ENCODE data around the gene USP3. TPM values are rescaled to one million over a fixed set of nuclear protein-coding genes. Genes with fewer than 3 reads are reported as not detected.

The USP3 gene
- total RNA-seq, 3 donors from 2014 or later, result 65.6 to 101 (median 67.3) TPM

DNA sequence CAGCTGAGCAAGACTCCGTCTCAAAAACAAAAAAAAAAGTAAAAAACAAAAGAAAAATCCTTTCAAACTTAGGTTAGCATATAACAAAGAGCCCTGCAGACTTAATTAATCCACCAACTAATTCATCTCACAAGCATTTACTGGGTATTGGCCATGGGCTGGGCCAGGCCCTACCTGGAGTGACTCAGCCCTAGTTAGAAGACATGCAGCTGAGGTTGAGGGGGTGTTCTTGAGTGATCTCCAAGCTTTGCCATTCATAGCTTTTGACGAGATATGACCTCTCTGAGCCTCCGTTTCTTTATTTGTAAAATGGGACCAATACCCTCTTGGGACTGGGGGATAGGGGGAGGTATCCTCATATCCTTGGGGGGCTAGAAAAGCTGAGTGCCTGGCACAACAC lies 100.6 kb downstream of the USP3 start:
- H3K9me3 ChIP-seq, result no peaks in the 10 kb centered on the region
- no peak for DNase-seq
- intact Hi-C loops (cut with DNase I, micrococcal nuclease), result no loop called here
- no peak overlapping the region for H3K4me3 ChIP-seq
- peaks cover 3% of the 10 kb centered on the region for H3K4me1 ChIP-seq (ENCODE audit: low read depth)
- no peaks in the 10 kb centered on the region for H3K36me3 ChIP-seq (ENCODE audit: low read depth)
- TF ChIP-seq, protein P1, sequence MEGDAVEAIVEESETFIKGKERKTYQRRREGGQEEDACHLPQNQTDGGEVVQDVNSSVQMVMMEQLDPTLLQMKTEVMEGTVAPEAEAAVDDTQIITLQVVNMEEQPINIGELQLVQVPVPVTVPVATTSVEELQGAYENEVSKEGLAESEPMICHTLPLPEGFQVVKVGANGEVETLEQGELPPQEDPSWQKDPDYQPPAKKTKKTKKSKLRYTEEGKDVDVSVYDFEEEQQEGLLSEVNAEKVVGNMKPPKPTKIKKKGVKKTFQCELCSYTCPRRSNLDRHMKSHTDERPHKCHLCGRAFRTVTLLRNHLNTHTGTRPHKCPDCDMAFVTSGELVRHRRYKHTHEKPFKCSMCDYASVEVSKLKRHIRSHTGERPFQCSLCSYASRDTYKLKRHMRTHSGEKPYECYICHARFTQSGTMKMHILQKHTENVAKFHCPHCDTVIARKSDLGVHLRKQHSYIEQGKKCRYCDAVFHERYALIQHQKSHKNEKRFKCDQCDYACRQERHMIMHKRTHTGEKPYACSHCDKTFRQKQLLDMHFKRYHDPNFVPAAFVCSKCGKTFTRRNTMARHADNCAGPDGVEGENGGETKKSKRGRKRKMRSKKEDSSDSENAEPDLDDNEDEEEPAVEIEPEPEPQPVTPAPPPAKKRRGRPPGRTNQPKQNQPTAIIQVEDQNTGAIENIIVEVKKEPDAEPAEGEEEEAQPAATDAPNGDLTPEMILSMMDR (IDR thresholded peaks at IDR 0.05), result no peak
- ATAC-seq, result no peak

DNA sequence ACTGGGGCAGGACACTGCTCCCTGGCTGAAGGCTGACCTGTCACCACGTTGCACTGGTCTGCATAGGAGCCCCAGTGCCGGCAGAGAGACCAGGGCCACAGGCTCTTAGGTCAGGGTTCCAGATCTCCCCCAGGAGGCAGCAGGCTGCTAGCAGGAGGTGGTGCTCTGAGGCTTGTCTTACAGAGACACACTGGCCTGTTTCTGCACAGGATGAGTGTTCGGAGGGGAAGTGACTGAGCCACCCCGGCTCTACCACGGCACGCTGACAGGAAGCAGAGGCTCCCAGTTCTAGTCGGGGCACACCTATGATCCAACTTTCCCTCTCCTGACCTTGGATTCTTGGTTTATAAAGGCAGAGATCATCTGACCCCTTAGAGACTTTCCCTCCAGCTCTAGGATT lies 101.4 kb downstream of the USP3 start:
- no peaks in the 10 kb centered on the region for H3K36me3 ChIP-seq (ENCODE audit: low read depth)
- TF ChIP-seq, protein P1 (IDR thresholded peaks at IDR 0.05), result no peak
- H3K4me1 ChIP-seq (ENCODE audit: low read depth), result peaks cover 9% of the 10 kb centered on the region
- peak; percentile 12 for ATAC-seq
- H3K4me3 ChIP-seq, result no peak overlapping the region
- DNase-seq, result peak in 2 of 3 donors; percentile 38 to 64
- intact Hi-C loops (cut with DNase I, micrococcal nuclease), result no loop called here
- no peaks in the 10 kb centered on the region for H3K9me3 ChIP-seq

DNA sequence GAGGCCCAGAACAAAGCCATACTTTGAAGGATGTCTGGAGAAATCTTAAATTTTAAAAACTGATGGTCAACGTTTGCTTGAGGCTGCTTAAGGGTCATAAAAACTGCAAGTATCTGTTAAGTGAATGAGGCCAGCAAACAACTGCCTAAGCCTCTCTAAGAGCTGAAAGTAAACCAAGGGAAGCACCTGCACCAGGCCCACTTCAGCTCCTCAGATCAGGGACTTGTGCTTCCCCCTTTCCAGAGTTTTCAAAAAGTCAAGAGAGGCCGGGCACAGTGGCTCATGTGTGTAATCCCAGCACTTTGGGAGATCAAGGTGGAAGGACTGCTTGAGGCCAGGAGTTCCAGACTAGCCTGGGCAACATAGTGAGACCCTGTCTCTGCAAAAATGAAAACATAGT lies 101.9 kb downstream of the USP3 start:
- Histone ChIP-seq H3K36me3 (ENCODE audit: low read depth) (no peaks in the 10 kb centered on the region), H3K4me3 (no peak overlapping the region), H3K9me3 (no peaks in the 10 kb centered on the region), H3K4me1 (ENCODE audit: low read depth) (peaks cover 11% of the 10 kb centered on the region)
- ATAC-seq, result no peak
- TF ChIP-seq, protein P1 (IDR thresholded peaks at IDR 0.05), result no peak
- no peak for DNase-seq
- intact Hi-C loops (cut with DNase I, micrococcal nuclease), result no loop called here

DNA sequence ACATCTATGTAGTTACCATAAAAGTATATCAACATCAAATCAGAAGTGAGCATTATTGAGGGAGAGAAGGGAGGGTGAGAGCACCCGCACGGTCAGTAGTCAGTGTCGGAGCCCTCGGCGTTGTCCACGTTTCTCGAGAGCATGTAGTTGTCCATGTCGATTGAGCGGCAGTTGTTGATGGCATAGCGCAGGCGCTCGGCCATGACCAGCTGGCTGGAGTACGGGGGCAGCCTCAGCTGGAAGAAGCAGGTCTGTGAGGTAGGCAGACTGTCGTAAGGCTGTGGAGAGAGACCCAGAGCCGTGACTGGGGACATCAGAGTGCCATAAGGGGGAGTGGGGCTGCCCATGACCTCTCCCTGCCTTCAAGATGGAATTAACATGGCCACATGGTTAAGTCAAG lies 104.6 kb downstream of the USP3 start:
- no peaks in the 10 kb centered on the region for H3K36me3 ChIP-seq (ENCODE audit: low read depth)
- peaks cover 13% of the 10 kb centered on the region for H3K4me1 ChIP-seq (ENCODE audit: low read depth)
- H3K9me3 ChIP-seq, result no peaks in the 10 kb centered on the region
- ATAC-seq, result no peak
- intact Hi-C loops (cut with DNase I, micrococcal nuclease), result no loop called here
- TF ChIP-seq, protein P1 (IDR thresholded peaks at IDR 0.05), result no peak
- H3K4me3 ChIP-seq, result no peak overlapping the region
- no peak for DNase-seq

DNA sequence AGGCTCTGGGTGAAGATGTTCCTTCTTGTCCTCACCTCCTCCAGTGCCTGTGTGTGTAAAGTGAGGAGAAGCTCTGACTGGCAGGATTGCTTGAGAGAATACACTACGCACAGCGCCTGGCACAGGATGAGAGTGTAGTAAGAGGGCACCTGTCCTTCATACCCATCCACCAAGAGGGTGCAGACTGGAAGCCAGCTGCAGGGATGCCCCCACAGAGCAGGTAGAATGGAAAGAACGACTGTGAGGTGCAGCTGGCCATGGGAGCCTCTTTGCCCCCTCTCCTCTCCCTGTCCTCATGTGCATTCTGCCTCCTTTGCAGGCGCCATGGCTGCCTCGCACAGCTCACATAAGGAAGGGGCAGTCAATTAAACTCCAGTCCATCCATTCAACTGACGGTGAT lies 105.1 kb downstream of the USP3 start:
- no peak for ATAC-seq
- Histone ChIP-seq H3K36me3 (ENCODE audit: low read depth) (no peaks in the 10 kb centered on the region), H3K9me3 (no peaks in the 10 kb centered on the region), H3K4me3 (no peak overlapping the region), H3K4me1 (ENCODE audit: low read depth) (peaks cover 13% of the 10 kb centered on the region)
- DNase-seq, result no peak
- intact Hi-C loops (cut with DNase I, micrococcal nuclease), result no loop called here
- TF ChIP-seq, protein P1 (IDR thresholded peaks at IDR 0.05), result no peak

DNA sequence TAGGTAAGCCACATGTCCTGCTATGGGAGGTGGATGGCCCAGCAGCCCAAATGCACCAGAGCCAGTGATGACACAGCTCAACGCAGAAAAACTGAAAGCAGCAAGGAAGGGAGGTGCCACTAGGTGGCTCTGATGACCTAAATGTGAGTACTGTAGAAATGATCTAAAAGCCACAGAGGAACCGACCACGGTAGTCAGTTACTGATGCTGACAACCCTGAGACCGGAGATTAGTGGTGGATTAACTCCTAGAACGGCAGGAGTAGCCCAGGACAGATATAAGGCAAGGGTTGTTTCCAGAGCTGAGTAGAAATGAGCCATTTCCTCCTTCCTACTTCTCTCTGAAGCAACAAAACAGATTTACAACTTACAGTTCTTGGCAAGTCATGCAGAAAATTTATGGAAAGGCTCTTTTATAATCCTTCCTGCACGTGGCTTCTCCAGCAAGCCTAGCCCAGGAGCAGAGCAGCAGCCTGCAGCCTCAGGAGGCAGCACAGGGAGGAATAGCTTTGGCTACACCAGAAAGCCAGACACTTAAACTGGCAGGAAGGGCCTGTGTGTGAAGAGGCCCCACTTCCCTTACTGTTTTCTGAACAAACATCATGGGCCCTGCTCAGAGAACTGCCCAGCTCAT lies 105.9 kb downstream of the USP3 start:
- intact Hi-C loops (cut with DNase I, micrococcal nuclease), result no loop called here
- Histone ChIP-seq H3K9me3 (no peaks in the 10 kb centered on the region), H3K4me1 (ENCODE audit: low read depth) (peaks cover 13% of the 10 kb centered on the region), H3K4me3 (no peak overlapping the region), H3K36me3 (ENCODE audit: low read depth) (no peaks in the 10 kb centered on the region)
- TF ChIP-seq, protein P1 (IDR thresholded peaks at IDR 0.05), result no peak
- ATAC-seq (peak; percentile 84), DNase-seq (peak; percentile 64 to 87 (median 67))

Data from mucosa of descending colon (tissue), 3 donors.